Trophoblast cell (in vitro differentiated cells and primary cell): ENCODE measurements around the gene THADA.

ENCODE experiments used
- DNase-seq, 2 donors: peaks; one replicate each; pipeline ENCODE4 v3.0.0-alpha.2; 2016
- H2AFZ ChIP-seq: 2 replicates; pipeline ENCODE4 v1.6.1; 2013; ENCODE audit warnings: low read length, moderate library complexity, mild to moderate bottlenecking; ENCODE audit not compliant: insufficient read depth, poor library complexity
- H2AK5ac ChIP-seq: 2 replicates; pipeline ENCODE4 v1.6.1; 2013; ENCODE audit warnings: mild to moderate bottlenecking, low read length
- H2BK120ac ChIP-seq: 2 replicates; pipeline ENCODE4 v1.6.1; 2013; ENCODE audit warnings: low read length, mild to moderate bottlenecking, moderate library complexity; ENCODE audit not compliant: insufficient read depth, poor library complexity
- H2BK12ac ChIP-seq: 2 replicates; pipeline ENCODE4 v1.6.1; 2013; ENCODE audit warnings: mild to moderate bottlenecking, low read length, moderate library complexity
- H2BK5ac ChIP-seq: 2 replicates; pipeline ENCODE4 v1.6.1; 2013; ENCODE audit warnings: low read length, low read depth, moderate library complexity, mild to moderate bottlenecking; ENCODE audit not compliant: poor library complexity
- H3K14ac ChIP-seq: 2 replicates; pipeline ENCODE4 v1.6.1; 2013; ENCODE audit warnings: mild to moderate bottlenecking, low read length
- H3K18ac ChIP-seq: 2 replicates; pipeline ENCODE4 v1.6.1; 2013; ENCODE audit warnings: mild to moderate bottlenecking, low read length
- H3K23ac ChIP-seq: 2 replicates; pipeline ENCODE4 v1.6.1; 2013; ENCODE audit warnings: low read length
- H3K27ac ChIP-seq: 2 replicates; pipeline ENCODE4 v1.5.1; 2013; ENCODE audit warnings: low read depth, mild to moderate bottlenecking, inconsistent platforms, low read length, moderate library complexity
- H3K27me3 ChIP-seq: 2 replicates; pipeline ENCODE4 v1.6.1; 2013; ENCODE audit warnings: inconsistent platforms, mild to moderate bottlenecking, low read length, moderate library complexity; ENCODE audit not compliant: insufficient read depth
- H3K36me3 ChIP-seq, 2 experiments: 1 replicate in 1 of 2; 2 replicates in 1 of 2; pipeline ENCODE4 v1.6.1; 2013; ENCODE audit warnings: low read length in 2 of 2, mild to moderate bottlenecking in 2 of 2, moderate library complexity in 1 of 2; ENCODE audit not compliant: insufficient read depth in 2 of 2, control insufficient read depth in 1 of 2
- H3K4ac ChIP-seq: 2 replicates; pipeline ENCODE4 v1.6.1; 2013; ENCODE audit warnings: low read depth, mild to moderate bottlenecking, low read length, moderate library complexity
- H3K4me1 ChIP-seq, 2 experiments: 1 replicate in 1 of 2; 2 replicates in 1 of 2; pipeline ENCODE4 v1.6.1; 2013; ENCODE audit warnings: low read length in 2 of 2, mild to moderate bottlenecking in 2 of 2, moderate library complexity in 1 of 2; ENCODE audit not compliant: insufficient read depth in 2 of 2, control insufficient read depth in 1 of 2
- H3K4me2 ChIP-seq: 2 replicates; pipeline ENCODE4 v1.6.1; 2013; ENCODE audit warnings: inconsistent platforms, mild to moderate bottlenecking, low read length, moderate library complexity
- H3K4me3 ChIP-seq: 2 replicates; pipeline ENCODE4 v1.5.1; 2013; ENCODE audit warnings: mild to moderate bottlenecking, low read depth, low read length, inconsistent platforms
- H3K79me1 ChIP-seq: one replicate; pipeline ENCODE4 v1.6.1; 2013; ENCODE audit warnings: low read length
- H3K79me2 ChIP-seq: 2 replicates; pipeline ENCODE4 v1.6.1; 2013; ENCODE audit warnings: low read length, mild to moderate bottlenecking; ENCODE audit not compliant: control insufficient read depth, insufficient read depth, poor library complexity
- H3K9ac ChIP-seq: 2 replicates; pipeline ENCODE4 v1.6.1; 2013; ENCODE audit warnings: mild to moderate bottlenecking, low read length
- H3K9me3 ChIP-seq: 2 replicates; pipeline ENCODE4 v1.6.1; 2013; ENCODE audit warnings: low read depth, mild to moderate bottlenecking, control low read depth, inconsistent platforms, low read length; ENCODE audit not compliant: insufficient read depth
- H4K12ac ChIP-seq: 2 replicates; pipeline ENCODE4 v1.6.1; 2013; ENCODE audit warnings: low read depth, mild to moderate bottlenecking, low read length, moderate library complexity
- H4K8ac ChIP-seq: 2 replicates; pipeline ENCODE4 v1.6.1; 2013; ENCODE audit warnings: low read depth, mild to moderate bottlenecking, low read length, moderate library complexity
- H4K91ac ChIP-seq: one replicate; pipeline ENCODE4 v1.6.1; 2013; ENCODE audit warnings: low read depth, mild to moderate bottlenecking, low read length, moderate library complexity
- WGBS: extraction: QIAGEN DNeasy Blood & Tissue Kit; methylation state at CpG from one replicate; pipeline ENCODE4 v1.1.7; 2013; ENCODE audit warnings: missing lambda C conversion rate; ENCODE audit not compliant: insufficient read length, insufficient coverage; ENCODE audit errors: extremely low coverage; 5-methylcytosine and 5-hydroxymethylcytosine counted together

THADA gene

DNA sequence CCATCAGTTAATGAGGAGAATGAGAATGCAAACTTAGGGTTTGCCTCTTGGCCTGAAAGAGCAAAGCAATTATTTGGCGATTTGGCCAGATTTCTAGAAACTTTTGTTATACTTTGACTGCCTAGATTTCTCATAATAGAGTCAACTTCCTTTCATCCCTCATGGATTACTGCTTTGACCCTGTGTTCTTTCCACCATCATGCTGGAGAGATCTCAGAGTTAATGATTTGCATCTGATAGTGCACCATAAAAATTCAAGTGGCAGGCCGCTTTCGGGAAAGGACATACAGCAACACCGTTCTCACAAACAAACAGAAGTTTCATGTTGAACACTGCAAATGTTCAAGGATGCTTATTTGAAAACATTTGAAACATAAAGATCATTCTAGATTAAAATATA is 225.7 kb downstream of the THADA start:
- Histone ChIP-seq H4K91ac (no peak overlapping the region), H3K4me1 (peaks cover 2 to 5% of the 10 kb centered on the region in 2 experiments), H2BK5ac (no peak overlapping the region), H3K14ac (no peak overlapping the region), H3K79me1 (peaks cover 2% of the 10 kb centered on the region), H3K4ac (no peak overlapping the region), H3K23ac (no peak overlapping the region), H3K4me3 (no peak overlapping the region), H3K27me3 (no peaks in the 10 kb centered on the region), H3K9ac (no peak overlapping the region), H3K36me3 (no peaks in the 10 kb centered on the region), H4K12ac (no peak overlapping the region), H2BK120ac (no peak overlapping the region), H3K27ac (no peak overlapping the region), H3K9me3 (no peaks in the 10 kb centered on the region), H4K8ac (no peak overlapping the region), H3K4me2 (no peak overlapping the region), H2BK12ac (no peak overlapping the region), H2AK5ac (no peak overlapping the region), H2AFZ (no peak overlapping the region), H3K79me2 (no peaks in the 10 kb centered on the region), H3K18ac (no peak overlapping the region)
- no peak for DNase-seq
- WGBS: no CpG with 5 or more reads among the region's 4 CpGs

DNA sequence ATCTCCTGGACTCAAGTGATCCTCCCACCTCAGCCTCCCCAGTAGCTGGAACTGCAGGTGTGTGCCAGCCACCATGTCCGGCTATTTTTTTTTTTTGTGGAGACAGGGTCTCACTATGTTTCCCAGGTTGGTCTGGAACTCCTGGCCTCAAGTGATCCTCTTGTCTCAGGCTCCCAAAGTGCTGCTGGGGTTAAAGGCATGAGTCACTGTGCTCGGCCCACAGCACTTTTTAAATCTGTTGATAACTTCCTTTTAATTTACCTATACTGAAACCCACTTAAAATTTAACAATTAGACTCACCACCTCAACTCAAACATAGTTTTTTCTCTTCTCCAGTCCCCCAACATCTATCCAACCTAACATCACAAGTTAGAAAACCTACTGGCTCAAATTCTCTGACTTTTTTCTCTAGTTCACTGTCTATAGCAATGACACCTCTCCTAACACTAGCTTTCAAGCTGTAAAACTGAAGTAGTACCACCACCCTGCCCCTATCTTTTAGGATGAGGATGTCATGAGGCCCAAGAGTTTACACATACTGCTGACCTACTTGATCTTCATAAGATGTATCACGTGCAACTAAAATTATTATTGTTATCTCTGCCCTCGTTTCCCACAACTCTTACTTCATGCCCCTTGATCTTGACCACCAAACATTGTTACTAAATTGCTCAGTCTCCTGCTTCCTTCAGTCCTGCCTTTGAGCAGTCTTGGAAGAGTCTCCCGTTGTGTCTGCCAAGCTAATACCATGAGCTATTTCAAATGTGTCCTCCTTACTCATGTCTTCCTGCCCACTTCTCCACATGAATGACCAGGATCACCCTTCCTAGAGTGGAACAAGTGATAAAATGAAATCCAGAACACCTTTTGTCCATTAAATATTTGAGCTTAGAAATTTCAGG is 227.1 kb downstream of the THADA start:
- H2BK5ac ChIP-seq: no peak overlapping the region
- no peaks in the 10 kb centered on the region for H3K79me2 ChIP-seq
- no peaks in the 10 kb centered on the region for H3K36me3 ChIP-seq
- H3K4me1 ChIP-seq: peaks cover 2 to 5% of the 10 kb centered on the region in 2 experiments
- no peak overlapping the region for H4K91ac ChIP-seq
- peaks cover 2% of the 10 kb centered on the region for H3K79me1 ChIP-seq
- H3K23ac ChIP-seq: no peak overlapping the region
- H3K4me2 ChIP-seq: no peak overlapping the region
- H3K18ac ChIP-seq: no peak overlapping the region
- H3K4me3 ChIP-seq: no peak overlapping the region
- no peak for DNase-seq
- no peaks in the 10 kb centered on the region for H3K9me3 ChIP-seq
- H4K8ac ChIP-seq: no peak overlapping the region
- peak overlapping the region; percentile 61 for H2BK12ac ChIP-seq
- H4K12ac ChIP-seq: no peak overlapping the region
- H3K27me3 ChIP-seq: no peaks in the 10 kb centered on the region
- peak overlapping the region; percentile 54 for H2AK5ac ChIP-seq
- H3K27ac ChIP-seq: no peak overlapping the region
- no peak overlapping the region for H3K9ac ChIP-seq
- WGBS: no CpG with 5 or more reads among the region's 5 CpGs
- H2AFZ ChIP-seq: no peak overlapping the region
- no peak overlapping the region for H2BK120ac ChIP-seq
- no peak overlapping the region for H3K14ac ChIP-seq
- H3K4ac ChIP-seq: no peak overlapping the region

DNA sequence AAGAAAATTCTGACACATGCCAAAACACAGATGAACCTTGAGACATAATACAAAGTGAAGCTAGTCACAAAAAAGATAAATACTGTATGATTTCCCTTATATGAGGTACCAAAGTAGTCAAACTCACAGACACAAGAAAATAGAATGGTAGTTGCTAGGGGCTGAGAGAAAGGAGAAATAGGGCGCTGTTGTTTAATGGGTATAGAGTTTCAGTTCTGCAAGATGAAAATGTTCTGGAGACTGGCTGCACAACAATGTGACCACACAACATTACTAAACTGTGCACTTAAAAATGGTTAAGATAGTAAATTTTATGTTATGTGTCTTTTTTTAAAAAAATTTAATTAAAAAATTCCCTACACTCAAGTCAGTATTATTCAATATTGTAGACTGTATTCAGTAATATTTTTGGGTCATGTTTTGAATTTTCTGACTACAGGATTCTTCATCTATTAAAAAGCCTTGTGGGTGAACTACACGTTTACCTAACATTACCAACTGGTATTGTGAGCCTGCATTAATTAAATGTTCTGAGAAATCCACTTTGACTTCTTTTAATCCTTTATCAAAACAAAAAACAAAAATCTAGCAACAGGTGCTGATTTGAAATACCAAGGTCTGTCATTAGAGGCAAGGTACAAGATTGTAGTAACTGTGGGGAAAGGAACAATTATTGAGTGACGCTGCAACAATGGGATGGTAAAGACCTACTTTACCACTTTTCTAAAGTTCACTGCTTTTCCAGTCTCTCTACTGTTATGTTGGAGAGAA is 228.6 kb downstream of the THADA start:
- no peak overlapping the region for H2AFZ ChIP-seq
- H3K27me3 ChIP-seq: no peaks in the 10 kb centered on the region
- DNase-seq: no peak
- no peaks in the 10 kb centered on the region for H3K79me1 ChIP-seq
- no peak overlapping the region for H2BK12ac ChIP-seq
- no peak overlapping the region for H3K27ac ChIP-seq
- H2AK5ac ChIP-seq: no peak overlapping the region
- no peak overlapping the region for H3K4ac ChIP-seq
- no peak overlapping the region for H4K8ac ChIP-seq
- no peak overlapping the region for H3K23ac ChIP-seq
- whole genome bisulfite sequencing: no CpG with 5 or more reads among the region's 3 CpGs
- no peaks in the 10 kb centered on the region for H3K4me1 ChIP-seq
- H3K18ac ChIP-seq: no peak overlapping the region
- no peak overlapping the region for H3K4me2 ChIP-seq
- no peak overlapping the region for H2BK120ac ChIP-seq
- no peak overlapping the region for H3K9ac ChIP-seq
- H3K79me2 ChIP-seq: no peaks in the 10 kb centered on the region
- H3K36me3 ChIP-seq: no peaks in the 10 kb centered on the region
- no peak overlapping the region for H4K91ac ChIP-seq
- no peak overlapping the region for H3K4me3 ChIP-seq
- H4K12ac ChIP-seq: no peak overlapping the region
- H2BK5ac ChIP-seq: no peak overlapping the region
- no peak overlapping the region for H3K14ac ChIP-seq
- no peaks in the 10 kb centered on the region for H3K9me3 ChIP-seq

DNA sequence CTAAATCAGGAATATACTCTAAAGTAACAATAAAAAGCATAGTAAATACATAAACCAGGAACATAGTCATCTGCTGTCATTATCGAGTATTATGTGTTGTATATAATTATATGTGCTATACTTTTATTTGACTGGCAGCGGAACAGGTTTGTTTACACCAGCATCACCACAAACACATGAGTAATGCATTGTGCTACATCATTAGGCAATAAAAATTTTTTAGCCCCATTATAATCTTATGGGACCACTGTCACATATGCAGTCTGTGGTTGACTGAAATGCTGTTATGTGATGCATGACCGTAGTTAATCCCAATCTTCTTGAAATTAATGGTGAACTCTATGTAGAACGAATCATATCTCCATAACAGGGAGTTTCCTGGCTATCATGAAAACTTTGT is 232.7 kb downstream of the THADA start:
- Histone ChIP-seq H3K9ac (no peak overlapping the region), H4K91ac (no peak overlapping the region), H3K79me2 (no peaks in the 10 kb centered on the region), H4K12ac (no peak overlapping the region), H3K4me1 (no peaks in the 10 kb centered on the region), H2BK12ac (no peak overlapping the region), H3K9me3 (no peaks in the 10 kb centered on the region), H3K27me3 (no peaks in the 10 kb centered on the region), H2AFZ (no peak overlapping the region), H2BK5ac (no peak overlapping the region), H4K8ac (no peak overlapping the region), H3K27ac (no peak overlapping the region), H3K79me1 (no peaks in the 10 kb centered on the region), H3K18ac (no peak overlapping the region), H2AK5ac (no peak overlapping the region), H3K4ac (no peak overlapping the region), H3K23ac (no peak overlapping the region), H3K14ac (no peak overlapping the region), H2BK120ac (no peak overlapping the region), H3K4me2 (no peak overlapping the region), H3K4me3 (no peak overlapping the region), H3K36me3 (no peaks in the 10 kb centered on the region)
- peak in 1 of 2 donors; percentile 16 for DNase-seq
- no CpG with 5 or more reads among the region's 4 CpGs for WGBS
